MCF 10A (cell line): ENCODE measurements around the gene PVALEF. TPM values are rescaled to one million over a fixed set of nuclear protein-coding genes. Genes with fewer than 3 reads are reported as not detected.
A peak's percentile ranks its signal among the peaks of the same experiment; 100 is the strongest.

Source experiments
- BruUV-seq: library from RNA; stranded (reverse); fragments of 400-500 nt; replicated peaks from 2 replicates; lab custom pipeline; 2021; lab: Mats Ljungman, UMichigan
- CTCF ChIA-PET: fragments of 300-600 bp; sonication (Branson Sonifier 250); formaldehyde crosslinking; extraction: SDS; loops from one replicate; lab custom pipeline; 2021; ENCODE audit warnings: antibody characterized with exemption, inconsistent platforms; lab: Yijun Ruan, JAX
- POLR2A ChIA-PET: fragments of 300-600, 350-650 bp; sonication (Branson Sonifier 250); formaldehyde crosslinking; extraction: SDS; loops from one replicate; lab custom pipeline; 2020; ENCODE audit warnings: antibody characterized with exemption, inconsistent platforms; lab: Yijun Ruan, JAX
- DNase-seq: peaks from one replicate; pipeline ENCODE4 v3.0.0-alpha.2; 2018; ENCODE audit not compliant: unreplicated experiment
- H3K27ac Mint-ChIP-seq: one replicate; pipeline ENCODE4 v1.8.0; 2022; ENCODE audit warnings: mild to moderate bottlenecking, low read depth, mixed read lengths; ENCODE audit not compliant: unreplicated experiment
- H3K27me3 Mint-ChIP-seq: one replicate; pipeline ENCODE4 v1.8.0; 2022; ENCODE audit warnings: mixed read lengths; ENCODE audit not compliant: insufficient read depth, unreplicated experiment
- H3K36me3 Mint-ChIP-seq: one replicate; pipeline ENCODE4 v1.8.0; 2022; ENCODE audit warnings: mild to moderate bottlenecking, moderate library complexity, mixed read lengths; ENCODE audit not compliant: insufficient read depth, unreplicated experiment
- H3K4me1 Mint-ChIP-seq: one replicate; pipeline ENCODE4 v1.8.0; 2022; ENCODE audit warnings: mixed read lengths; ENCODE audit not compliant: insufficient read depth, unreplicated experiment
- H3K4me3 Mint-ChIP-seq: one replicate; pipeline ENCODE4 v1.8.0; 2022; ENCODE audit warnings: mild to moderate bottlenecking, moderate library complexity, mixed read lengths; ENCODE audit not compliant: unreplicated experiment
- H3K9me3 Mint-ChIP-seq: one replicate; pipeline ENCODE4 v1.8.0; 2022; ENCODE audit warnings: mixed read lengths; ENCODE audit not compliant: unreplicated experiment
- intact Hi-C: fragments of 100-400 bp; cut with micrococcal nuclease; formaldehyde crosslinking; loops from 2 replicates; pipeline ENCODE4 v1.14.1; 2022
- total RNA-seq: library from RNA; stranded (reverse); gene quantifications from 2 replicates; pipeline ENCODE4 v1.2.3, GENCODE V29; 2022
- TF ChIP-seq, protein P1 (sequence below): fragments of 200-600 bp; IDR thresholded peaks from one replicate; pipeline ENCODE4 v1.8.0; 2022; ENCODE audit warnings: antibody characterized with exemption, mild to moderate bottlenecking; ENCODE audit not compliant: unreplicated experiment

Gene PVALEF
- total RNA-seq, 1 experiment from 2014 or later: not detected

DNA sequence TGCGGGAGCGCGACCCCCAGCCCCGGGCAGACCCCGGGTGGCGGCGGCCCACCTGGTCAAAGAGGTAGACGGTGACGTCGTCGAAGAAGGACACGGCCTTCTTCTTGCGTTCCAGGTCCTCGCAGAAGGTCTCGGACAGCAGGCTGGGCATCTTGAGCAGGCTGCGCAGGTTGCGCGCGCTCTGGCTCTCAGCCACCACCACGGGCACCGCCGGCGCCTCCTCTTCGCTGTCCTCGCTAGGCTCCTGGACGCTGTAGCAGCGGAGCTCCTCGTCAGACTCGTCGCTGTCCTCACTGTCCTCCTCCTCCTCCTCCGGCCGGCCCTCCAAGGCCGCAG lies 45.2 kb upstream of the PVALEF start:
- CTCF ChIA-PET: interaction anchor here (1.1 to 1.3 kb wide), 2 partner anchors 14 to 16 kb away, joined by 4 read pairs; no protein-coding TSS in a partner anchor
- intact Hi-C loops: no loop called here
- DNase-seq: peak; percentile 40
- H3K36me3 Mint-ChIP-seq: peaks cover 23% of the 10 kb centered on the region
- TF ChIP-seq, protein P1, sequence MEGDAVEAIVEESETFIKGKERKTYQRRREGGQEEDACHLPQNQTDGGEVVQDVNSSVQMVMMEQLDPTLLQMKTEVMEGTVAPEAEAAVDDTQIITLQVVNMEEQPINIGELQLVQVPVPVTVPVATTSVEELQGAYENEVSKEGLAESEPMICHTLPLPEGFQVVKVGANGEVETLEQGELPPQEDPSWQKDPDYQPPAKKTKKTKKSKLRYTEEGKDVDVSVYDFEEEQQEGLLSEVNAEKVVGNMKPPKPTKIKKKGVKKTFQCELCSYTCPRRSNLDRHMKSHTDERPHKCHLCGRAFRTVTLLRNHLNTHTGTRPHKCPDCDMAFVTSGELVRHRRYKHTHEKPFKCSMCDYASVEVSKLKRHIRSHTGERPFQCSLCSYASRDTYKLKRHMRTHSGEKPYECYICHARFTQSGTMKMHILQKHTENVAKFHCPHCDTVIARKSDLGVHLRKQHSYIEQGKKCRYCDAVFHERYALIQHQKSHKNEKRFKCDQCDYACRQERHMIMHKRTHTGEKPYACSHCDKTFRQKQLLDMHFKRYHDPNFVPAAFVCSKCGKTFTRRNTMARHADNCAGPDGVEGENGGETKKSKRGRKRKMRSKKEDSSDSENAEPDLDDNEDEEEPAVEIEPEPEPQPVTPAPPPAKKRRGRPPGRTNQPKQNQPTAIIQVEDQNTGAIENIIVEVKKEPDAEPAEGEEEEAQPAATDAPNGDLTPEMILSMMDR: peak; percentile 9
- H3K27me3 Mint-ChIP-seq: no peaks in the 10 kb centered on the region
- H3K4me1 Mint-ChIP-seq: peaks cover 7% of the 10 kb centered on the region
- no peaks in the 10 kb centered on the region for H3K9me3 Mint-ChIP-seq
- peak overlapping the region; percentile 84 for H3K4me3 Mint-ChIP-seq
- H3K27ac Mint-ChIP-seq: peak overlapping the region; percentile 87
- BruUV-seq: TSS peak; percentile 32
- POLR2A ChIA-PET: interaction anchor here (0.7 to 1.2 kb wide), 2 partner anchors 62 to 119 kb away, joined by 4 to 6 read pairs; partner anchors contain the start of genes NDUFAF8 and TEPSIN

DNA sequence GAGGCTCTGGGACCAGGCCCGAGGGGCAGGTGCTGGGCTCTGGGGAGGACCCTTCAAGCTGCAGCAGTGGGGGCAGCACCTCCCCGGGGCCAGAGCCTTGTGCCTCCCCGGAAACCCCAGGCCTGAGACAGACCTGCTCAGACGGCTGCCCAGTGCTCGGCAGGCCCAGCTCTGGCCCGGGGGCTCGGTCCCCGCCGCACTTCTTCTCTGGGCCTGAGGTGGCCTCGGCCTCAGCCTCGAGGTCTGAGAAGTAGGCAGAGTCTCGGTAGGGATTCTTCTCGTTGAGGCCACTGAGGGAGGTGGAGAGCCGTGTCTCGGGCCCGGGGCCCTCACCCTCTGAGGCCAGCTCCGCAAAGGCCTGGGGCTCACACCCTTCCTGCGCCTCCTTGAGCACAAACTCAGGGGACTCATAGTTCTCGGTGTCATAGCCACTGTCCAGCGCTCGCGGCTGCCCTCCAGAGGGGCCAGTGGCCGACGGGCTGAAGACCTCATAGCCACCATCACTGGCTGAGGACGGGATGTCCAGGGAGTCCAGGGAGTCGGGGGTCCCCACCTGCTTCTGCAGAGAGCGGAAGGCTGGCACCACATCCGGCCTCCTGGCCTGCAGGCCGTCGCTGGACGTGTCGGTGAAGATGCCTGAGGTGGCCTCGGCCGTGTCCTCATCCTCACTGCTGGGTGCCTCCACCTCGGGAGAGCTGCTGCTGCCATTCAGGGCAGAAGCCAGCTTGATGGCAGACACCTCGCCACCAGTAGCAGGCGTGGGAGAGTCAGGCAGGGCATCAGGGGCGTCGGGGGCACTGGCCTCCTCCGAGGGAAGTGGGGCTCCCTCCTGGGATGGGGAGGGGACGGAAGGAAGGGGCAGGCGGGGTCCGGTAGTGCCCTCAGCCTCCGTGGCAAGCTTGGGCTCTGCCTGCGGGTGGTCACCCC lies 44.3 kb upstream of the PVALEF start:
- peaks cover 23% of the 10 kb centered on the region for H3K36me3 Mint-ChIP-seq
- ChIA-PET POLR2A (no interaction called here), CTCF (interaction anchor here (0.6 to 1.3 kb wide), 3 partner anchors 13 to 377 kb away, joined by 4 read pairs; no protein-coding TSS in a partner anchor)
- no peaks in the 10 kb centered on the region for H3K27me3 Mint-ChIP-seq
- H3K4me3 Mint-ChIP-seq: peak overlapping the region; percentile 84
- intact Hi-C loops: no loop called here
- peaks cover 6% of the 10 kb centered on the region for H3K4me1 Mint-ChIP-seq
- no peaks in the 10 kb centered on the region for H3K9me3 Mint-ChIP-seq
- DNase-seq: no peak
- BruUV-seq: no TSS peak
- TF ChIP-seq, protein P1: no peak
- H3K27ac Mint-ChIP-seq: no peak overlapping the region

DNA sequence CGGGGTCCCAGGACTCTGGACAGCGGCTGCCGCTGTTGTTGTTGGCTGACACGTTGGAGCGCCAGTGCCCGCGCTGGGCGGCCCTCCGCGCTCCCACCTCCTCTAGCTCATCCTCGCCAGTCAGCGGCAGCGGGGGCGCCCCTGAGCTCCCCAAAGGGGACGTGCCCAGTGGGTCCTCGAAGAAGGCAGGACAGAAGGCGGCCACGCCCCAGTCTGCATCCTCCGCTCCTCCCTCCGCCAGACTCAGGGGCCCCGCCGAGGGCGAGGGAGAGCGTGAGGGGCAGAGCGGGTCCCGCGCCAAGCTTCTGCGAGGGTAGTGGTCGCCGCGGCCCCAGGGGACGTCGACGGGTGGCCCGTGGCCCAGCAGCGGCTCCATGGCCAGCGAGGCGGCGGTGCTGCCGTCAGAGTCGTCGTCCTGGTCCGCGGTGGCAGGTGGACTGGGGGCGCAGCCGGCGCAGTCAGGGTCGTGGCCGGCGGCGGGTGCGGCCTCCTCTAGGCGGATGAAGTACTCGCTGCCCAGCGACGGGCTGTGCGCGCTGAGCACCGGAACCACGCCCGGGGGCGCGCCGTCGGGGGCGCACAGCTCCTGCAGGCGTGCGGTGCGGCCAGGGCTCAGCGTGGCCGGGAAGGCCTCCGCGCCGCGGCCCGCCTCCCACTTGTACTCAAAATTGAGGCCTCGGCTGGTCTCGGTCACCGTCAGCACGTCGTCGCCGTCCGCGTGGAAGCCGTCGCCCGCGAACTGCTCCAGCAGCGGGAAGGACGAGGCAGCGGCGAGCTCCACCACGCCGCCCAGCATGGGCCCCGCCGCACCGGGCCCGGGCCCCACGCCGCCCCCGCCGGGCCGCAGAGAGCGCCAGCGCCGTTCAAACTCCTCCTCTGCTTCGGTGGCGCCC lies 43.2 kb upstream of the PVALEF start:
- H3K27me3 Mint-ChIP-seq: no peaks in the 10 kb centered on the region
- no peak overlapping the region for H3K4me3 Mint-ChIP-seq
- H3K4me1 Mint-ChIP-seq: peaks cover 6% of the 10 kb centered on the region
- ChIA-PET CTCF (interaction anchor here (0.5 to 1.2 kb wide), 2 partner anchors 55 to 98 kb away, joined by 3 read pairs; no protein-coding TSS in a partner anchor), POLR2A (no interaction called here)
- no TSS peak for BruUV-seq
- intact Hi-C loops: no loop called here
- no peak for DNase-seq
- peaks cover 23% of the 10 kb centered on the region for H3K36me3 Mint-ChIP-seq
- no peaks in the 10 kb centered on the region for H3K9me3 Mint-ChIP-seq
- H3K27ac Mint-ChIP-seq: no peak overlapping the region
- TF ChIP-seq, protein P1: no peak
